Activated CD4-positive, alpha-beta T cell treated with anti-CD3 and anti-CD28 coated beads for 48 hours (primary cell): Measurements from ENCODE around the gene PDC.

Source experiments
- DNase-seq: peaks from one replicate; pipeline ENCODE4 v3.0.0-alpha.2; 2020

The PDC gene

GRCh38 chr1:186461014-186461413, at the start of gene PDC:
Gene PDC (minus strand): TSS chr1:186461114. CDS start chr1:186449459, 11,655 bp downstream.
- DNase-seq, result no peak

DNA sequence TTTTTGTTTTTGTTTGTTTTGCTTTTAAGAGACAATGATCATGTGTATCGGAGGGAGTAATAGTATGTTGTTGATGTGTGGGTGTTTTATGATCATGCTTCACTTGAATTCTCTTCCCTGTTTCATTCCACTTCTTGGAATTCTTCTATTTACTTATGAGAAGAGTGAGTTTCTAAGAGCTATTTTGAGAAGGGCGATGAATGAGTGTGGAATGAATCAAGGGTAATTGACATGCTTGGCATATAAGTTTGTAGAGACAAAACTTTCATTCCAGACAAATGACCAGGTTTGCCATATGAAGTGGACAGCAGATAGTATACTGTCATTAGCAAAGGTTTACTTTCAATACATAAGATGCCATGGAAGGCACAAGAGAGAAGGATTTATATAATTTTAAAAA, 42.3 kb upstream of the PDC start:
- DNase-seq, result no peak

- DNase-seq, result no peak
Measured at GRCh38 chr1:186502087-186502486, 41.2 kb upstream of the PDC start.

GRCh38 chr1:186500804-186501203, 39.9 kb upstream of the PDC start:
- no peak for DNase-seq

DNA sequence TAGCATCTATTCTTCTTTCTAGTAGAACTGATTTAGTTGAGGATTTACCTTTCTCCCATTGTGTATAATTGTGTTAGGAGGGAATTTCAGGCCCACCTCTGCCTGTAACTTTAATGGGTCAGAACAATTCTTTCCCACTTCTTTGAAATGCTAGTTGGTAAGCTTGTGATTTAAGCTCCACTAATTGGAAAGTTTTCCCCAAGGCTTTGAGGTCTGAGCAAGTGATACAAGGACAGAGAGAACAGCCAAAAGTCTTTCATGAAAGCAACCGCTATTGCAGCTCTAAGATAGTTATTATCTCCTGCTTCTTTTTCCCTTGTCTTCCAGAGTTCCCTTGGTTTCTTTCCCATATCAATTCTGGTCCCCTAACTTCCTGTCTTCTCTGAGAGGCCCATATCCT, 38.7 kb upstream of the PDC start:
- DNase-seq, result no peak

GRCh38 chr1:186498695-186499389, 37.9 kb upstream of the PDC start:
- no peak for DNase-seq

DNA sequence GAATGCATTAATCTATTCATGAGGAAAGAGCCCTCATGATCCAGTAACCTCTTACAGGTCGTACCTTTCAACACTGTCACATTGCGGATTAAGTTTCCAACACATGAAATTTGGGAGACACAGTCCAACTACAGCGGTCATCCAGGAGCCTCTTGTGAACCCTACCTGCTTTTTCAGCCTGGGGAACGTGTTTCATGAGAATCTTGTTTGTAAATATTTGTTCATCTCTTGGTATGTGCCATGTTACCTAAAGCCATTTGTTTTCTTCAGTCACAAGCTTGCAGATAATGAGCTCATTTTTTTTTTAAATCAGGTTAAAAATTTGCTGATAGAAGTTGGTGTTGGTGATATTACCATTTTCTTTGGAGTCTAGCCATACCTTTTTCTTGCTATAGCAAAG, 37.2 kb upstream of the PDC start:
- no peak for DNase-seq

- DNase-seq, result no peak
Measured at GRCh38 chr1:186497651-186498050, 36.7 kb upstream of the PDC start.

DNA sequence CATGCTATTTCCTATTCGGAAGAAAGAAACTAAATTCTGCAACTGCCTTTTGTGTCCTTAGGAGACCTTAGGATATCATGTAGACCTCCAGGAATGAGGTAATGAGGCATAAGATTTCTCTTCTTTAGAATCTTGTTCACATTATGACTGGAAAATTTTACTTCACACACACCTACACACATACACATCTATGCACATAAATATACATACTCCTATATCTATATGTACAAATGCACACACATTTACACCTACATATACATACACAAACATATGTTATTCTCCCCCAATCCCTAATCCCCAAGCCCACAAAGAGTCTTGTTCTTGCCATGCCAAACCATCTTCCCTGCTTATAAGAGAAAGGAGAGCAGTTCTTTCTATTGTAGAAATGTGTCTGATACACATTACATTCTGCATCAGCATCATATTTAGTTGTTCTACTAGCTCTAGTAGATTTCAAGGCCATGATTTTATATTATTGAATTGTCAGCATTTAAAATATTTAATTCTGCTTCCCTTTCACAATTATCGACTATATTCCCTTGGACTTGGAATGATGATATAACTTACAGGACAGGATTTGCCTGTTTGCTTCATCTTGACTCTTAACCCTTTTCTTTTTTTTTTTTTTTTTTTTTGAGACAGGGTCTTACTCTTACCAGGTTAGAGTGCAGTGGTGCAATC, 35.4 kb upstream of the PDC start:
- no peak for DNase-seq

DNA sequence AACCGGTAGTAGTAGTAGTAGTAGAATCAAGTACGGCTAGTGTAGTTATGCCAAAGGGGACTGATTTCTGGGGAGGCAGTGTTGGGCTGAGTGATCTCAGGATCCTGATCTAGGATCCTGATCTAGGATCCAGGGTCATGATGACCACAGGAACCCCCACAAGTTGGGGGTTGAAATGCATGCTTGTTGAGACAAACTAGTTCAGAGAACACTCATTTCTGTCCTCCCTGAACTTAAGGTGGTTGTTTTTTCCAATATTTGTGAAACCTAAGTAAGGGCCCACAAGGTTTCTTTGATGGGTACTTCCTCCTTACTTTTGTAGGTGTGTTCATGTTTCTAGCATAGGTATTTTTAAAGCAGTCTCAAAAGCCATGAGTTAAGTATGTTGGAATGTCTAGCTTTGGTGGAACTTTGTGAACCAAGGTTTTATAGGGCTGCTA, 33.9 kb upstream of the PDC start:
- peak; percentile 8 for DNase-seq

- no peak for DNase-seq
Measured at GRCh38 chr1:186492531-186493291, 31.8 kb upstream of the PDC start.

DNA sequence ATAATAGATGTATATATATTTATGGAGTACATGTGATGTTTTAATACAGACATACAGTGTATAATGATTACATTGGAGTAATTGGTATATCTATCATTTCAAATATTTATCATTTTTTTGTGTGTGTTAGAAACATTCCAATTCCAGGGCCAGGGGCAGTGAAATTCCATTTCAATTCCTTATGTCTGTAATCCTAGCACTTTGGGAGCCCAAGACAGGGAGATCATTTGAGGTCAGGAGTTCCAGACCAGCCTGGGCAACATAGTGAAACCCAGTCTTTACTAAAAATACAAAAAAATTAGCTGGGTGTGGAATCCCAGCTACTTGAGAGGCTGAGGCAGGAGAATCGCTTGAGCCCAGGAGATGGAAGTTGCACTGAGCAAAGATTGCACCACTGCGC, 30.4 kb upstream of the PDC start:
- DNase-seq, result no peak

GRCh38 chr1:186487163-186487562, 26.2 kb upstream of the PDC start:
- no peak for DNase-seq

DNA sequence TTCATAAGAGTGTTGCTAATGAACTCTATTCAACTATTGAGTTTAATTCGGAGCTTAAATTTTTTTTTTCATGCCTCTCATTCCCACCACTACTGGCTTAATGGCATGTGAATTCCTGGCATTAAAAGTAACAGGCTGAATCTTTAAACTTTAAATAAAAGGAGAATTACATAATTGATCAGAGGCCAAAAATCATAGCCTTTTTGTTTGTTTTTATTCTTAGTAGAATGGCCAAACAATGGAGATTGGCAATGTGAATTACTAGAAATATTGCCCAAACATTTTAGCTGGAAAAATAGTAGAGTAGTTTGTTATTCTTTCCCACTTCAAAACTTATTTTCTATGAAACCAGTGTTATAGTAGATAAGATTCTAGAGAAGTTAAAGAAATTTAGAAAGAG, 25.1 kb upstream of the PDC start:
- no peak for DNase-seq

GRCh38 chr1:186483561-186483960, 22.6 kb upstream of the PDC start:
- no peak for DNase-seq

DNA sequence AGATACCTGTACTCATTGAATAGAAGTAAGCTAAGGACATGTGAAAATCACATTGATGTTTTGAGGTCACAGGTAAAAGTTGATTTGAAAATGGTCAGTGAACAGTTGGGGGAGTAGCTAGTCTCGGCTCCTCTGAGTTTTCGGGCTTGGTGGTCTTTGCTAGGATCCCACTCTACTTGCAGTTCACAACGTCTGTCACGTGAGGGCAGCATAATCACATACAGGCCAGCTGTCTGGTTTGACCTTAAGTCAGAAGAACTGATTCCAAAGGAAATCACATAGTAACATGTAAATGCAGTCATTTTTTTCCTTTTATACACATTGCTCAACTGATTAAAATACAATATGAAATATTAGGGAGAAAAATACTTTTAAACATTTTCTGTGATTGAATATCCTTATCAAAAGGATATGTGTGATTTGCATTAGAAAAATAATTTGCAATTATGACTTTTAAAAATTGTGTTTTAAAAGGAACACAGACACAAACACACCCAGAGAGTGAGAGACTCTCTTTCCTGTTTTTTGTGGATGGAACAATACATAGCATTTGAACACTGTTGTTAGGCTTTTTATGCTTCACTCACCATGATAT, 21.8 kb upstream of the PDC start:
- DNase-seq, result peak; percentile 57

- no peak for DNase-seq
Measured at GRCh38 chr1:186481303-186481888, 20.5 kb upstream of the PDC start.

DNA sequence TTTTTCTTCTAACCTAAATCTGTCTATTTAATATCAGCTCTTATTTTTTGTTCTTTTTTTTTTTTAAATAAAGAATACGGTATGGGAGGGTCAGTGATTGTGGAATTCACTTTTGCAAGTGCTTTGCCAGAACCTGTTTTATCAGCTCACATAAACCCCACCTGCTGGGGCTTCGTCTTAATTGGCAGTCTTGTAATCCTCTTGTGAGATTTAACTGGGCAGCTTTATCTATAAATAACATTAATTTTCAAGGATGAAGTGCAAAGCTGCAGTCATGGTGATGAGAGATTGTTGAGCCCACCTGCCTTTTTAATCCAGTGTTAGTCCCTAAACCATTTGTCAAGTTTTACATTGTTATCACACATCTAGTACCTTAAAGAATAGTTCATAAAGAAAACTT, 18.2 kb upstream of the PDC start:
- DNase-seq, result no peak

DNA sequence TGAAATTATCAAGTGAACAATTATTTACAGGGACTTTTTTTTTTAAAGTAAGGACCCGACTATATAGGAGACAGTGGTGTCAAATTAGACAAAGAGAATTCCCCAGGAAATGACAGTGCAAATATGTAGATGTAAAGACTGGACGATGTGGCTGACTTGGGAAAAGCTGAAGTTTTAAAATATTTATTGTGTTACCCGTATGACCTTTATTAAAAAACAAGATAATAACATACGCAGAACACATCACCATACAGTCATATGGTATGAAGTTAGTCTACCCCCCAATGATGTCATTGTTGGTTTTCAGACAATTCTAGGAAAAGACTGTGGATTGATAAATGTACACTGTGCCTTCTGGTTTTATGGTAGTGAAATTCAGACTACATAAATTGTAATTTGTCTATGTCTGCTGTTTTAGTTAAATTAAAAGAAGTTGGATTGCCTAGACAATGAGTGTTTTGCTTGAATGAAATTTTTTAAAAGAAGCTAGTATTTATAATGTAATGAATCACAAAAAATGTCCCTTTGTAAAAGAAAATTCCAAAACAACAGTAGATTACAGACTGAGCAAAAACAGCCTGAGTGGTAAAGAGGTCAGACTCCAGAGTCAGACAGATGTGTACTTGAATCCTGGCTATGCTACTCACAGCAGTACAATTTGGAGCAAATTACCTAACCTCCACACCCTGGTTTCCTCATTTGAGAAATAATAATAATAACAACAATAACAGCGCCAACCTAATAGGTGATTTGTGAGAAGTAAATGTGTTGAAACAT, 15.5 kb upstream of the PDC start:
- DNase-seq, result no peak

GRCh38 chr1:186474208-186474607, 13.3 kb upstream of the PDC start:
- DNase-seq, result no peak

DNA sequence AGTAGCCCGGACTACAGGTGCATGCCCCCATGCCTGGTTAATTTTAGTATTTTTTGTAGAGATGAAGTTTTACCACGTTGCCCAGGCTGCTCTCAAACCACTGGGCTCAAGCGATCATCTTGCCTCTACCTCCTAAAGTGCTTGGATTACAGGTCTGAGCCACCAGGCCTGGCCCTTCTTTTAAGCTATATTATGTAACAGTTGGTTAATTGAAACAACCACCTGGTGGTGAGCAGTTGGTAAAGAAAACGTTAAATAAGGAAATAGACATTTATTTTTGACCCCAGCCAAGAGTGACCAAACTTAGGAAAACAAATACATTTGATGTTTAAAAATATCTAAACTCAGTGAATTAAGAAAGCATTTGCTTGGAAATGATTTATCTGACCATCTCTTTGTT, 12.1 kb upstream of the PDC start:
- DNase-seq, result no peak

- DNase-seq, result no peak
Measured at GRCh38 chr1:186465946-186466345, 5.0 kb upstream of the PDC start.
